MM.1S (cell line): ENCODE results near the gene RMND1.

Experiments
- EZH2 ChIP-seq: fragments of 300-600 bp; sonication (generic); optimal IDR thresholded peaks from 2 replicates; pipeline ENCODE3; 2017; ENCODE audit warnings: low read depth, mild to moderate bottlenecking, antibody characterized with exemption, low read length, mixed read lengths
- EZH2phosphoT487 ChIP-seq: fragments of 300-600 bp; sonication (generic); IDR thresholded peaks from 2 replicates; pipeline ENCODE4 v1.6.1; 2018; ENCODE audit warnings: antibody characterized with exemption, low read length
- TF ChIP-seq, protein P1 (sequence below): fragments of 300-600 bp; sonication (generic); IDR thresholded peaks from 2 replicates; pipeline ENCODE4 v1.5.1; 2016; ENCODE audit warnings: antibody characterized with exemption, low read length, mixed read lengths

DNA sequence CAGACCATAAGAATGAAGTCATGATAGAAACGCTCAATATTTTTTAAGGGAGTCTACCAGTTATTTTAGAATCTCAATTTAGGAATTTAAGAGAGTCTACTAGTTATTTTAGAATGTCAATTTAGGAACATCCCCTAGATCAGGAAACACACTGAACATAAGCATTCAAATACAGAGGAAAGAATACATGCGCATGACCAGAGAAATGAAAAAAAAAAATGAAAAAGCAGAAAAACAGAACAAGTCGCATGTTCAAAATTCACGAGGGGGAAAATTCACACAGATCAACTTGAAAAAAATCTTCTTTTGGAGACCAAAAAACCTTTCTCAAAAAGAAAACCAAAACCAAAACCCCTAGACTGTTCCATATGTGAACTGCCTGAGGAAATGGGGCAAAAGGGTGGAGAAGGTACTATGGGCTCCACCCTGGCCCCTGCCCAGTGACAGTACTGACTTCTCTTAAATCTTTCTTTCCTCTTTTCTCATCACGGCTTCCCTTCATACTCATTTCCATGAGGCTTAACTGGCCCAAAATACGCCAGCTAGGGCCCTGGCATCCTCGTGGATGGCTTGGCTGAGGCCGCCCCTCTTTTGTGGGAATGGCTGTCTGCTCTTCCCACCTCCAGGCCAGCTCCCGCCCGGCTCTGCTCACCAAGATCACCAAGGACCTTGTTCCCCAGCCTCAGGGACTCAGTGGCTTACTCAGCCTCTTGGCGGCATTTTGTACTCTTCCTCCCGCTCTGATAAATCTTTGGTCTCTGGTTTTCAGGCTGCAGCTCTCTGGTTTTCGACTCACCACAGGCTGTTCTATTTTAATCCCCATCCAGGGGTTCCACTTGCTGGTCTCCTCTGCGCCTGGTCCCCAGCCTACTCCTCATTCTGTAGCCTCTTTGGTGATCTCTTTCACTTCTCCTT lies 71.7 kb downstream of the RMND1 start:
- TF ChIP-seq, protein P1, sequence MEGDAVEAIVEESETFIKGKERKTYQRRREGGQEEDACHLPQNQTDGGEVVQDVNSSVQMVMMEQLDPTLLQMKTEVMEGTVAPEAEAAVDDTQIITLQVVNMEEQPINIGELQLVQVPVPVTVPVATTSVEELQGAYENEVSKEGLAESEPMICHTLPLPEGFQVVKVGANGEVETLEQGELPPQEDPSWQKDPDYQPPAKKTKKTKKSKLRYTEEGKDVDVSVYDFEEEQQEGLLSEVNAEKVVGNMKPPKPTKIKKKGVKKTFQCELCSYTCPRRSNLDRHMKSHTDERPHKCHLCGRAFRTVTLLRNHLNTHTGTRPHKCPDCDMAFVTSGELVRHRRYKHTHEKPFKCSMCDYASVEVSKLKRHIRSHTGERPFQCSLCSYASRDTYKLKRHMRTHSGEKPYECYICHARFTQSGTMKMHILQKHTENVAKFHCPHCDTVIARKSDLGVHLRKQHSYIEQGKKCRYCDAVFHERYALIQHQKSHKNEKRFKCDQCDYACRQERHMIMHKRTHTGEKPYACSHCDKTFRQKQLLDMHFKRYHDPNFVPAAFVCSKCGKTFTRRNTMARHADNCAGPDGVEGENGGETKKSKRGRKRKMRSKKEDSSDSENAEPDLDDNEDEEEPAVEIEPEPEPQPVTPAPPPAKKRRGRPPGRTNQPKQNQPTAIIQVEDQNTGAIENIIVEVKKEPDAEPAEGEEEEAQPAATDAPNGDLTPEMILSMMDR = no peak
- TF ChIP-seq EZH2 = no peak
- TF ChIP-seq EZH2phosphoT487 = no peak
